Heart left ventricle (tissue), 16 donors: Measurements from ENCODE around the gene ISM1. TPM values are rescaled to one million over a fixed set of nuclear protein-coding genes. Genes with fewer than 3 reads are reported as not detected.

ENCODE experiments used
- ATAC-seq, 4 donors: fragments of 200-7000 bp; cut with Tn5 transposase; one replicate each; pipeline ENCODE4 v1.9.1; 2020 to 2022; ENCODE audit warnings: moderate library complexity in 4 of 4, mild to moderate bottlenecking in 3 of 4, moderate number of reproducible peaks in 1 of 4
- DNase-seq, 5 donors: peaks; one replicate each; pipeline ENCODE4 v3.0.0-alpha.2; 2020
- H3K27ac ChIP-seq, 12 donors: fragments of 200-600 bp; sonication (generic) in 4 of 12; one replicate each; pipeline versions ENCODE4 v1.5.0 to v1.8.0; 2016 to 2022; ENCODE audit warnings: mild to moderate bottlenecking in 2 of 12
- H3K27me3 ChIP-seq, 9 donors: fragments of 200-600 bp; sonication (generic) in 2 of 9; one replicate each; pipeline versions ENCODE4 v1.5.1 to v1.8.0; 2016 to 2022; ENCODE audit warnings: mild to moderate bottlenecking in 3 of 9
- H3K36me3 ChIP-seq, 9 donors: fragments of 200-600 bp; sonication (generic) in 2 of 9; one replicate each; pipeline versions ENCODE4 v1.5.0 to v1.8.0; 2018 to 2022; ENCODE audit warnings: mild to moderate bottlenecking in 2 of 9
- H3K4me1 ChIP-seq, 12 donors: fragments of 200-600 bp; sonication (generic) in 4 of 12; one replicate each; pipeline versions ENCODE4 v1.5.0 to v1.8.0; 2016 to 2022; ENCODE audit warnings: mild to moderate bottlenecking in 3 of 12
- H3K4me3 ChIP-seq, 12 donors: fragments of 200-600 bp; sonication (generic) in 4 of 12; one replicate each; pipeline versions ENCODE4 v1.5.0 to v1.8.0; 2017 to 2022; ENCODE audit warnings: mild to moderate bottlenecking in 9 of 12, moderate library complexity in 4 of 12
- H3K9me3 ChIP-seq, 12 donors: fragments of 200-600 bp; sonication (generic) in 4 of 12; one replicate each; pipeline versions ENCODE4 v1.5.0 to v1.8.0; 2016 to 2022; ENCODE audit warnings: mild to moderate bottlenecking in 1 of 12
- POLR2A ChIP-seq, 2 donors: fragments of 450-650 bp; IDR thresholded peaks; one replicate each; pipeline ENCODE4 v1.6.1; 2017; ENCODE audit warnings: antibody characterized with exemption in 2 of 2, mild to moderate bottlenecking in 2 of 2, moderate library complexity in 2 of 2
- WGBS, 4 donors: extraction: QIAGEN DNeasy Blood & Tissue Kit in 2 of 4; methylation state at CpG; one replicate each; pipeline versions ENCODE4 v1.1.5 to v1.1.7; 2013 to 2018; 5-methylcytosine and 5-hydroxymethylcytosine counted together
- intact Hi-C, 10 donors: fragments of 100-400 bp; cut with DNase I; formaldehyde crosslinking; loops; one replicate each; pipeline versions ENCODE4 v1.11.1 to v1.14.2; 2022
- polyA plus RNA-seq, 2 donors: library from polyadenylated mRNA; stranded (reverse); fragments of 200-250 nt; gene quantifications; one replicate each; pipeline ENCODE4 v1.2.3, GENCODE V29; 2013
- total RNA-seq, 9 donors: library from RNA; depleted of rRNA in 2 of 9; stranded (reverse); fragments of >200 nt in 2 of 9; fragmentation: NEBNext Ultra II Directional in 3 of 9; extraction: Animal tissue kit (Norgen Biotek cat#: 25700) in 3 of 9; gene quantifications; one replicate each; pipeline versions ENCODE4 v1.1.0 to v1.2.4, GENCODE V29; 2016 to 2023
- TF ChIP-seq, protein P1 (sequence below), 12 donors: fragments of 200-600 bp; sonication (generic) in 4 of 12; IDR thresholded peaks; one replicate each; pipeline versions ENCODE4 v1.5.0 to v1.8.0; 2018 to 2022; ENCODE audit warnings: antibody characterized with exemption in 12 of 12, mild to moderate bottlenecking in 5 of 12
- donor health status: ischemic (EF 13 %, LVEDD 7.1; RV severe dilation, severe dysfunction).
- donor health status: healthy with polysubstance abuse.
- donor health status: DM: no; HTN: yes; CAD: no.
- donor health status: DM: no; HTN: no; CAD: no.
- donor health status: ischemic (EF 25% LVEDD 6.9; RV normal size, moderate dysfunction).
- donor health status: ischemic (EF 25% LVEDD 5.7; RV mildly dilated, moderate dysfunction).
- donor health status: healthy.
- donor health status: DM: yes; HTN: yes; CAD: no.
- donor health status: ischemic (EF 35%, LVEDD 5.7; RV mildly dilated, moderate dysfunction).
- donor health status: nonischemic (EF 11% LVEDD 7.7; RV severe dilation, severe dysfunction).
- donor health status: DM: yes; HTN: yes; CAD: no.
- donor health status: PGD.
- donor health status: ischemic (EF 29% LVEDD 5.4; RV normal size, mild dysfunction).
- donor health status: nonischemic (EF 23%, LVEDD 6.1; RV moderate dilation, normal function).

The ISM1 gene
- total and polyA plus RNA-seq, 11 donors, result 0.46 to 2.9 (median 1.4) TPM

GRCh38 chr20:13271977-13272975 is 51.2 kb downstream of the ISM1 start:
- Histone ChIP-seq H3K36me3 (no peaks in the 10 kb centered on the region), H3K4me1 (peaks cover 0 to 31% (median 7%) of the 10 kb centered on the region in 12 donors), H3K4me3 (no peak overlapping the region), H3K27ac (peak overlapping the region in 6 of 12 donors; percentile 52 to 70 (median 65)), H3K27me3 (peaks cover 0 to 9% (median 0%) of the 10 kb centered on the region in 9 donors), H3K9me3 (no peaks in the 10 kb centered on the region)
- ATAC-seq (no peak), DNase-seq (no peak)
- 78 to 84% (median 83%) methylated on average over 10 of the region's 10 CpGs for WGBS, 4 donors
- intact Hi-C loops, result loop anchor here in 1 of 10 donors (5.0 kb wide), 1 partner anchor 50 kb away; the partner anchor contains the start of gene ISM1
- TF ChIP-seq POLR2A (IDR thresholded peaks at IDR 0.05), result no peak
- TF ChIP-seq, protein P1, sequence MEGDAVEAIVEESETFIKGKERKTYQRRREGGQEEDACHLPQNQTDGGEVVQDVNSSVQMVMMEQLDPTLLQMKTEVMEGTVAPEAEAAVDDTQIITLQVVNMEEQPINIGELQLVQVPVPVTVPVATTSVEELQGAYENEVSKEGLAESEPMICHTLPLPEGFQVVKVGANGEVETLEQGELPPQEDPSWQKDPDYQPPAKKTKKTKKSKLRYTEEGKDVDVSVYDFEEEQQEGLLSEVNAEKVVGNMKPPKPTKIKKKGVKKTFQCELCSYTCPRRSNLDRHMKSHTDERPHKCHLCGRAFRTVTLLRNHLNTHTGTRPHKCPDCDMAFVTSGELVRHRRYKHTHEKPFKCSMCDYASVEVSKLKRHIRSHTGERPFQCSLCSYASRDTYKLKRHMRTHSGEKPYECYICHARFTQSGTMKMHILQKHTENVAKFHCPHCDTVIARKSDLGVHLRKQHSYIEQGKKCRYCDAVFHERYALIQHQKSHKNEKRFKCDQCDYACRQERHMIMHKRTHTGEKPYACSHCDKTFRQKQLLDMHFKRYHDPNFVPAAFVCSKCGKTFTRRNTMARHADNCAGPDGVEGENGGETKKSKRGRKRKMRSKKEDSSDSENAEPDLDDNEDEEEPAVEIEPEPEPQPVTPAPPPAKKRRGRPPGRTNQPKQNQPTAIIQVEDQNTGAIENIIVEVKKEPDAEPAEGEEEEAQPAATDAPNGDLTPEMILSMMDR (IDR thresholded peaks at IDR 0.05), result no peak

- peak in 2 of 5 donors; percentile 24 to 42 for DNase-seq
- H3K4me3 ChIP-seq, result peak overlapping the region in 1 of 12 donors; percentile 11
These were observed 53.3 kb downstream of the ISM1 start for GRCh38 chr20:13274275-13274861.

DNA sequence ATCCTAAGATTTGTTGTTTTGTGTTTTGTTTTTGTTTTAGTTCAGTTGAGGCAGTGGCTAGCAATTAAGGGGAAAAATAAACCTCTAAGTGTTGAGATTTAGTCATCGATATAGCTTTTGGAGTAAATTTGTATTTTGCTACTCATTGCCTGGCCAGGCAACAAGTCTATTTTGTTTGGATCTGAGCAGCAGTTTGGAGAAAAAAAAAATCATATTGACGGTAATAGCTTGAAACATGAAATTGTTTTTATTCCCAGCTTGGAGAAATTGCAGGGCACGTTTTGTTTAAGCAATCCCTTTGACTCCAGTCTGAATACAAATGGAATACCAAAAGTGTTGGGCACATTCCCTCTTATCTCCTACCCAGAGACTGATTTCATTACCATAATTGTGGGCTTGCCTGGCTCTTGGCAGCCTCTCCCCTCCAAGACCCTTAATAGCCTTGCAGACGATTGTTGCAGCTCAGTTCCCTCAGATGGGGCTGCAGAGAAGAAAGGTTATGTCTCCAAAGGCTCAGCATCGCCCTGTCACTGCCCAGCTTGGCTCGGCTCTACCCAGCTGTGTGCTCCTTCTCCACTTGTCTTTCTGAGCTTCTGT is 56.0 kb downstream of the ISM1 start:
- TF ChIP-seq, protein P1 (IDR thresholded peaks at IDR 0.05), result no peak
- no peak for TF ChIP-seq POLR2A (IDR thresholded peaks at IDR 0.05)
- Histone ChIP-seq H3K36me3 (peaks cover 0 to 3% (median 0%) of the 10 kb centered on the region in 9 donors), H3K27me3 (no peaks in the 10 kb centered on the region), H3K27ac (no peak overlapping the region), H3K4me1 (peaks cover 0 to 22% (median 7%) of the 10 kb centered on the region in 12 donors), H3K9me3 (peaks cover 0 to 5% (median 0%) of the 10 kb centered on the region in 12 donors), H3K4me3 (no peak overlapping the region)
- 69 to 74% (median 71%) methylated on average over 6 of the region's 6 CpGs for WGBS, 4 donors
- intact Hi-C loops, result no loop called here
- ATAC-seq (no peak), DNase-seq (no peak)

More at GRCh38 chr20:13274275-13274861, 53.3 kb downstream of the ISM1 start:
- H3K36me3 ChIP-seq, result no peaks in the 10 kb centered on the region
- 11 to 15% (median 11%) methylated on average over 13 to 18 of the region's 18 CpGs for WGBS, 4 donors
- no peaks in the 10 kb centered on the region for H3K27me3 ChIP-seq
- peak in 2 of 4 donors; percentile 52 for ATAC-seq
- H3K4me1 ChIP-seq, result peaks cover 0 to 31% (median 7%) of the 10 kb centered on the region in 12 donors
- intact Hi-C loops, result loop anchor here in 1 of 10 donors (5.0 kb wide), 1 partner anchor 52 kb away; the partner anchor contains the start of gene ISM1
- TF ChIP-seq, protein P1 (IDR thresholded peaks at IDR 0.05), result no peak
- no peak for TF ChIP-seq POLR2A (IDR thresholded peaks at IDR 0.05)
- no peaks in the 10 kb centered on the region for H3K9me3 ChIP-seq
- peak overlapping the region in 3 of 12 donors; percentile 36 to 53 (median 50) for H3K27ac ChIP-seq
